KMS-11 (cell line): Measurements from ENCODE around the gene GABBR2.
A peak's percentile ranks its signal among the peaks of the same experiment; 100 is the strongest.

Experiments used
- H2AFZ ChIP-seq: fragments of 200-600 bp; sonication (generic); 2 replicates; pipeline ENCODE4 v1.6.1; 2016; ENCODE audit warnings: antibody characterized with exemption, mixed run types, low read depth
- H3K27ac ChIP-seq: fragments of 200-600 bp; sonication (generic); 2 replicates; pipeline ENCODE4 v1.6.1; 2016; ENCODE audit warnings: mild to moderate bottlenecking, mixed run types
- H3K27me3 ChIP-seq: fragments of 200-600 bp; sonication (generic); 2 replicates; pipeline ENCODE4 v1.6.1; 2017; ENCODE audit warnings: mild to moderate bottlenecking, low read depth, mixed run types, moderate library complexity; ENCODE audit not compliant: insufficient read depth
- H3K36me3 ChIP-seq: fragments of 200-600 bp; sonication (generic); 2 replicates; pipeline ENCODE4 v1.6.1; 2017; ENCODE audit warnings: mild to moderate bottlenecking, mixed run types; ENCODE audit not compliant: insufficient read depth
- H3K4me1 ChIP-seq: fragments of 200-600 bp; sonication (generic); 2 replicates; pipeline ENCODE4 v1.6.1; 2016; ENCODE audit warnings: mild to moderate bottlenecking, low read depth, mixed run types; ENCODE audit not compliant: poor library complexity, severe bottlenecking
- H3K4me2 ChIP-seq: fragments of 200-600 bp; sonication (generic); 2 replicates; pipeline ENCODE4 v1.7.0; 2016; ENCODE audit warnings: mild to moderate bottlenecking, mixed run types
- H3K4me3 ChIP-seq: fragments of 200-600 bp; sonication (generic); IDR thresholded peaks from 2 replicates; pipeline ENCODE4 v1.6.1; 2017; ENCODE audit warnings: low read depth, low read length, mixed read lengths; ENCODE audit not compliant: insufficient read depth
- H3K79me2 ChIP-seq: fragments of 200-600 bp; sonication (generic); 2 replicates; pipeline ENCODE4 v1.6.1; 2016; ENCODE audit warnings: low read depth, mixed run types; ENCODE audit not compliant: insufficient read depth
- H3K9ac ChIP-seq: fragments of 200-600 bp; sonication (generic); 2 replicates; pipeline ENCODE4 v1.6.1; 2016; ENCODE audit warnings: mild to moderate bottlenecking, mixed run types
- H4K20me1 ChIP-seq: fragments of 200-600 bp; sonication (generic); 2 replicates; pipeline ENCODE4 v1.6.1; 2016; ENCODE audit warnings: mild to moderate bottlenecking, mixed run types; ENCODE audit not compliant: insufficient read depth
- CTCF ChIP-seq: fragments of 200-600 bp; sonication (generic); conservative IDR thresholded peaks from 2 replicates; pipeline ENCODE4 v1.6.1; 2017; ENCODE audit warnings: low read depth, mild to moderate bottlenecking, antibody characterized with exemption, low read length, moderate library complexity, mixed read lengths

GABBR2 gene

DNA sequence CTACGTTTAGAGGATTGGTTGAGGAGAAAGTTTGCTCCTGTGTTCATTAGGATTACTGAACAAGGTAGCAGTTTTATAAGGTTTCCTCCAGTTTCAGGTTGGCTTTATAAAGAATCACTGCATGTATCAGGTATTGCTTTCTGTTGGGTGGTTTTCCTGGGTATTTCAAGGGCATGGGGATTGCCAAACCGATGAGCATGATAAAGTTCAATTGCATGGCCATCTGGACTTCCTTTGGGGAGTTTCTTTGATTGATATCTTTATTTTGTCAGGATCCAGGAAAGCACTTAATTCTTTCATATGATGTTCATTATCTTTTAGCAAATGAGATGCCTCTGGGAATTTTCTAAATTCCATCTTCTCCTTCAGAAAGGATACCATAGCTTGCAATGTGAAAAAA lies 10.3 kb upstream of the GABBR2 start:
- no peaks in the 10 kb centered on the region for H3K27me3 ChIP-seq
- TF ChIP-seq CTCF: no peak
- no peaks in the 10 kb centered on the region for H3K79me2 ChIP-seq
- no peak overlapping the region for H3K4me2 ChIP-seq
- H3K27ac ChIP-seq: no peak overlapping the region
- no peaks in the 10 kb centered on the region for H4K20me1 ChIP-seq
- H3K36me3 ChIP-seq: no peaks in the 10 kb centered on the region
- peaks cover 25% of the 10 kb centered on the region for H3K4me1 ChIP-seq
- no peak overlapping the region for H3K4me3 ChIP-seq
- no peak overlapping the region for H2AFZ ChIP-seq
- H3K9ac ChIP-seq: no peak overlapping the region

GRCh38 chr9:98714833-98715232 lies 6.1 kb upstream of the GABBR2 start:
- H2AFZ ChIP-seq: no peak overlapping the region
- H3K4me3 ChIP-seq: no peak overlapping the region
- no peaks in the 10 kb centered on the region for H4K20me1 ChIP-seq
- TF ChIP-seq CTCF: no peak
- no peaks in the 10 kb centered on the region for H3K36me3 ChIP-seq
- no peak overlapping the region for H3K9ac ChIP-seq
- peaks cover 41% of the 10 kb centered on the region for H3K4me1 ChIP-seq
- H3K27me3 ChIP-seq: no peaks in the 10 kb centered on the region
- peak overlapping the region; percentile 21; the same call in 1 of the 2 replicates for H3K27ac ChIP-seq
- H3K79me2 ChIP-seq: no peaks in the 10 kb centered on the region
- H3K4me2 ChIP-seq: peak overlapping the region; percentile 41

DNA sequence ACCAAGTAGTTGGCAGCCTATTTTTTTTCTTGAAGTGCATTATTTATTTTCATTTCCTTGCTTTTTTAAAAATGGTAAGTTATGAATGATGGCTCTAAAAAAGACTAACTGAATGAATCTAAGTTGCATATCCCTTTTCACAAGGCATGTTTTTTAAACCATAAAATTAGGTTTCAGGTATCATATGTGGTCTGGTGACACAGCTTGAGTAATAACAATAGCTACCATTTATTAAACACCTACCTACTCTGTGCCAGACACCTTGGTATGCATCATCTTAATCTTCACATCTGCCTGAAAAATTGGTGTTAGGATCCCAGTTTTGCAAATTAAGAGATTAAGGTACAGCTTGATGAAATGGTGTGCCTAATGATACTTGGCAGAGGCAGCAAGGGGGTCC lies 4.3 kb upstream of the GABBR2 start:
- Histone ChIP-seq H3K27me3 (no peaks in the 10 kb centered on the region), H3K4me3 (no peak overlapping the region), H2AFZ (no peak overlapping the region), H3K79me2 (no peaks in the 10 kb centered on the region), H3K4me1 (peaks cover 41% of the 10 kb centered on the region), H3K27ac (no peak overlapping the region), H4K20me1 (no peaks in the 10 kb centered on the region), H3K9ac (no peak overlapping the region), H3K36me3 (no peaks in the 10 kb centered on the region), H3K4me2 (peak overlapping the region; percentile 0; the same call in 1 of the 2 replicates)
- no peak for TF ChIP-seq CTCF

DNA sequence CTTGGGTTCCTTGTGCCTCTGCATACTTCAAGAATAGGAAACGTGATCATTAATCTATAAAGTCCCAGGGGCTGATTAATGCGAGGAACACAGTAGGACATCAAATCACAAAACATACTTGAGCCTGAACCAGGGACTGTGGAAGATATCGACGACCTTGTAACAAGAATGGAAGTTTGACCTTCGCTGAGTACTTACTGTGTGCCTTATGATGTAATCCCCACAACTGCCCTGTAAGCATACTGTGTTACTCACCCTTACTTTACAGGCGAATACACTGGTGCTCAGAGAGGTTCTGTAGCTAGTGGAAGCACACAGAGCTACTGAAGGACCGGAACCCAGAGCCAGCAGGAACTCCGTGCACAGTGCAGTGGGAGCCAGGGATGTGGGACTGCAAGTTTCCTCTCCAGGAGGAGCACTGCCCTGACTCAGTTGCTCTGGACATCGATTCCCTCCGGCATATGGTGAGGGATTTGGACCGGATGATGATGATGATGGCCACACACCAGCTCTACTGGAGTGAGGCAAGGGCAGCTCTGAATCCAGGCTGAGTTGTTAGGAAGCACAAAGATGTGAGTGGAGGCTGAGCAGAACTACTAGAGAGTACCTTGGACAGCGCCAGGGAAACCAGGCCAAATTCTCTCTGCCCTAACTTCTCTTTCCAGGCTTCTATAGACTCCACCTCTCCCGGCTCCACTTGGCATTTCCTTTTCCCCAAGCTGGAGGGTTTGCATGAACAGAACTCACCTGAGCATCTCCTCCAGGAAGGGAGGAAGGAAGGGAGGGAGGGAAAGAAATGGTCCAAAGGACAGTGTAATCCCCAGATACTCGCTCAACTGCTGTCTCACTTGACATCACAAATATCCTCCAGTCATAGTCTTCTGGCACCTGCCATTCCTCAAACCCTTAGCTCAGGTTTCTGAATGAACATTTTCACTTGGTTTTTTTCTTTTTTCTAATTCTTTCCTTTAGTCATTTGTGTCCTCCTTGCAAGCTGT lies 1.5 kb upstream of the GABBR2 start:
- TF ChIP-seq CTCF: no peak
- H3K4me3 ChIP-seq: no peak overlapping the region
- no peak overlapping the region for H3K4me2 ChIP-seq
- no peak overlapping the region for H3K9ac ChIP-seq
- no peaks in the 10 kb centered on the region for H4K20me1 ChIP-seq
- H3K4me1 ChIP-seq: peaks cover 28% of the 10 kb centered on the region
- H3K79me2 ChIP-seq: no peaks in the 10 kb centered on the region
- H2AFZ ChIP-seq: no peak overlapping the region
- H3K36me3 ChIP-seq: no peaks in the 10 kb centered on the region
- H3K27ac ChIP-seq: no peak overlapping the region
- no peaks in the 10 kb centered on the region for H3K27me3 ChIP-seq
